H9 (cell line): ENCODE measurements around the gene DNAJB4. TPM values are rescaled to one million over a fixed set of nuclear protein-coding genes. Genes with fewer than 3 reads are reported as not detected.

Experiments used
- DNase-seq: peaks from one replicate; pipeline ENCODE4 v3.0.0-alpha.2; 2017
- H2AFZ ChIP-seq: one replicate; pipeline ENCODE4 v1.6.1; 2013; ENCODE audit warnings: mild to moderate bottlenecking, low read length, control low read depth, moderate library complexity
- H2AK5ac ChIP-seq: 2 replicates; pipeline ENCODE4 v1.6.1; 2013; ENCODE audit warnings: low read length, control low read depth, mixed read lengths; ENCODE audit not compliant: insufficient read length
- H2BK120ac ChIP-seq: one replicate; pipeline ENCODE4 v1.6.1; 2013; ENCODE audit warnings: low read depth, mild to moderate bottlenecking, low read length, control low read depth, inconsistent platforms; ENCODE audit not compliant: poor library complexity, severe bottlenecking
- H2BK12ac ChIP-seq: 2 replicates; pipeline ENCODE4 v1.6.1; 2013; ENCODE audit warnings: low read length, control low read depth, mixed read lengths, low read depth; ENCODE audit not compliant: insufficient read length
- H2BK15ac ChIP-seq: 2 replicates; pipeline ENCODE4 v1.6.1; 2013; ENCODE audit warnings: low read depth, low read length, control low read depth
- H2BK20ac ChIP-seq: one replicate; pipeline ENCODE4 v1.6.1; 2013; ENCODE audit warnings: low read depth, mild to moderate bottlenecking, low read length, control low read depth, inconsistent platforms; ENCODE audit not compliant: poor library complexity, severe bottlenecking
- H2BK5ac ChIP-seq: 2 replicates; pipeline ENCODE4 v1.6.1; 2013; ENCODE audit warnings: low read length, control low read depth, mixed read lengths; ENCODE audit not compliant: insufficient read length
- H3K14ac ChIP-seq: 2 replicates; pipeline ENCODE4 v1.6.1; 2013; ENCODE audit warnings: low read length, control low read depth; ENCODE audit not compliant: insufficient read depth
- H3K18ac ChIP-seq: 2 replicates; pipeline ENCODE4 v1.6.1; 2013; ENCODE audit warnings: low read depth, mild to moderate bottlenecking, mixed read lengths, low read length, control low read depth; ENCODE audit not compliant: insufficient read length
- H3K23ac ChIP-seq: 2 replicates; pipeline ENCODE4 v1.6.1; 2013; ENCODE audit warnings: low read length, control low read depth, mixed read lengths, low read depth; ENCODE audit not compliant: insufficient read length
- H3K23me2 ChIP-seq: 2 replicates; pipeline ENCODE4 v1.6.1; 2013; ENCODE audit warnings: low read depth, mild to moderate bottlenecking, mixed read lengths, low read length, control low read depth; ENCODE audit not compliant: insufficient read length, poor library complexity, severe bottlenecking
- H3K27ac ChIP-seq: 2 replicates; pipeline ENCODE4 v1.5.1; 2013; ENCODE audit warnings: low read length, control low read depth, mixed read lengths, low read depth; ENCODE audit not compliant: insufficient read length
- H3K27me3 ChIP-seq: 2 replicates; pipeline ENCODE4 v1.6.1; 2013; ENCODE audit warnings: low read length, control low read depth, inconsistent platforms; ENCODE audit not compliant: insufficient read depth
- H3K4ac ChIP-seq: 2 replicates; pipeline ENCODE4 v1.6.1; 2013; ENCODE audit warnings: low read depth, mild to moderate bottlenecking, control low read depth, inconsistent platforms, low read length, moderate library complexity
- H3K4me1 ChIP-seq: 2 replicates; pipeline ENCODE4 v1.6.1; 2013; ENCODE audit warnings: low read length, control low read depth, inconsistent platforms; ENCODE audit not compliant: insufficient read depth
- H3K4me2 ChIP-seq: 2 replicates; pipeline ENCODE4 v1.6.1; 2013; ENCODE audit warnings: low read length, control low read depth, mixed read lengths; ENCODE audit not compliant: insufficient read length, insufficient read depth
- H3K56ac ChIP-seq: 2 replicates; pipeline ENCODE4 v1.6.1; 2013; ENCODE audit warnings: low read depth, mild to moderate bottlenecking, mixed read lengths, low read length, control low read depth; ENCODE audit not compliant: insufficient read length
- H3K79me1 ChIP-seq: 2 replicates; pipeline ENCODE4 v1.6.1; 2013; ENCODE audit warnings: low read depth, mild to moderate bottlenecking, moderate library complexity, low read length, control low read depth, inconsistent platforms; ENCODE audit not compliant: insufficient read depth, poor library complexity, severe bottlenecking
- H3K79me2 ChIP-seq: 2 replicates; pipeline ENCODE4 v1.6.1; 2013; ENCODE audit warnings: low read length, control low read depth, inconsistent platforms; ENCODE audit not compliant: insufficient read depth
- H3K9ac ChIP-seq: 2 replicates; pipeline ENCODE4 v1.6.1; 2013; ENCODE audit warnings: low read length, control low read depth, mixed read lengths; ENCODE audit not compliant: insufficient read length; ENCODE audit errors: extremely low read depth
- H3K9me3 ChIP-seq: one replicate; pipeline ENCODE4 v1.6.1; 2013; ENCODE audit warnings: low read depth, low read length, inconsistent platforms; ENCODE audit not compliant: control insufficient read depth
- H3T11ph ChIP-seq: one replicate; pipeline ENCODE4 v1.6.1; 2013; ENCODE audit warnings: mild to moderate bottlenecking, low read length, control low read depth, inconsistent platforms
- H4K20me1 ChIP-seq: one replicate; pipeline ENCODE4 v1.6.1; 2013; ENCODE audit not compliant: control insufficient read depth, insufficient read length, insufficient read depth
- H4K5ac ChIP-seq: 2 replicates; pipeline ENCODE4 v1.6.1; 2013; ENCODE audit warnings: low read depth, mild to moderate bottlenecking, mixed read lengths, low read length, control low read depth; ENCODE audit not compliant: insufficient read length
- H4K8ac ChIP-seq: replicated peaks from 2 replicates; pipeline ENCODE4 v1.6.1; 2013; ENCODE audit warnings: low read length, control low read depth, mixed read lengths, low read depth; ENCODE audit not compliant: insufficient read length
- H4K91ac ChIP-seq: 2 replicates; pipeline ENCODE4 v1.6.1; 2013; ENCODE audit warnings: low read depth, mild to moderate bottlenecking, moderate library complexity, mixed read lengths, low read length, control low read depth; ENCODE audit not compliant: insufficient read length
- H3K27ac Mint-ChIP-seq, 3 experiments: 2 replicates in 2 of 3; 3 replicates in 1 of 3; pipeline ENCODE4 v1.8.0; 2020 to 2021; ENCODE audit warnings: mixed read lengths in 3 of 3, mild to moderate bottlenecking in 1 of 3, moderate library complexity in 1 of 3
- H3K27me3 Mint-ChIP-seq: 2 replicates; pipeline ENCODE4 v1.8.0; 2021; ENCODE audit warnings: low read depth, mild to moderate bottlenecking, moderate library complexity, mixed read lengths
- H3K36me3 Mint-ChIP-seq, 3 experiments: 2 replicates in 2 of 3; 3 replicates in 1 of 3; pipeline ENCODE4 v1.8.0; 2020 to 2021; ENCODE audit warnings: low read depth in 3 of 3, mixed read lengths in 3 of 3; ENCODE audit not compliant: insufficient read depth in 1 of 3
- H3K4me1 Mint-ChIP-seq, 2 experiments: 2 replicates each; pipeline ENCODE4 v1.8.0; 2020; ENCODE audit warnings: mixed read lengths in 2 of 2
- H3K4me3 Mint-ChIP-seq, 2 experiments: 2 replicates in 1 of 2; 3 replicates in 1 of 2; pipeline ENCODE4 v1.8.0; 2020 to 2021; ENCODE audit warnings: mild to moderate bottlenecking in 2 of 2, mixed read lengths in 2 of 2, moderate library complexity in 1 of 2
- H3K9me3 Mint-ChIP-seq, 2 experiments: 2 replicates in 1 of 2; 3 replicates in 1 of 2; pipeline ENCODE4 v1.8.0; 2020; ENCODE audit warnings: mild to moderate bottlenecking in 2 of 2, mixed read lengths in 2 of 2, moderate library complexity in 1 of 2
- WGBS: extraction: QIAGEN DNeasy Blood & Tissue Kit; methylation state at CpG from one replicate; pipeline ENCODE4 v1.1.7; 2013; ENCODE audit warnings: missing lambda C conversion rate, low lambda C conversion rate, mixed read lengths; ENCODE audit not compliant: insufficient read length; ENCODE audit errors: extremely low coverage; 5-methylcytosine and 5-hydroxymethylcytosine counted together
- total RNA-seq: library from RNA; stranded (reverse); gene quantifications from 2 replicates; pipeline ENCODE4 v1.2.1, GENCODE V29; 2021
- TF ChIP-seq, protein P1 (sequence below): fragments of 200-600 bp; sonication (generic); conservative IDR thresholded peaks from 3 replicates; pipeline ENCODE4 v1.8.0; 2021; ENCODE audit warnings: antibody characterized with exemption, mild to moderate bottlenecking

DNAJB4 gene
- total RNA-seq, 1 experiment from 2014 or later: 8.1 TPM

DNA sequence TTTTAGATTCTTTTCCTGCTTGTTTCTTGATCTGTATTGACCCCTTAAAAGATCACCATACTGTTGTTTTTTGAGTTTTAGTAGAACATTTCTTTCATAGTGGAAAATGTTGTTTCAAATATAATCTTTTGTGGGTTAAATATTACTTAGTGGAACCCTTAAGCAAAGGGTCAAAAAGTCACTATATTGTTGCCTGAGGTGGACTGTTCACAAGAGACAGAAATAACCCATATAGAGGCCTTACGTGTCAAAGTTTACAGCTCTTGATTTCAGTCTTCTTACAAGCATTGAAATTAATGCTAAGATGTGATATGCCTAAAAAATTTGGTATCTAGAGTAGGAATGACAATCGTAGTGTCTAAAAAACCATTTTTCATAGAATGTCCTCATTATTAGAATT, 6.3 kb downstream of the DNAJB4 start:
- H3K36me3 Mint-ChIP-seq: peaks cover 2 to 5% (median 5%) of the 10 kb centered on the region in 3 experiments; a peak in 6 of 7 replicates
- H3K9me3 Mint-ChIP-seq: no peaks in the 10 kb centered on the region; a peak in 1 of 5 replicates
- Histone ChIP-seq H3K9me3 (no peaks in the 10 kb centered on the region), H3K23me2 (no peaks in the 10 kb centered on the region), H2AFZ (no peak overlapping the region), H4K20me1 (no peaks in the 10 kb centered on the region), H3K14ac (no peak overlapping the region), H4K91ac (no peak overlapping the region), H3K4me1 (no peaks in the 10 kb centered on the region), H3K79me1 (no peaks in the 10 kb centered on the region), H2BK120ac (no peak overlapping the region), H3K79me2 (no peaks in the 10 kb centered on the region), H2BK15ac (no peak overlapping the region), H2BK20ac (no peak overlapping the region), H3T11ph (no peak overlapping the region), H3K56ac (no peak overlapping the region), H3K27me3 (no peaks in the 10 kb centered on the region), H2BK5ac (no peak overlapping the region), H3K9ac (no peak overlapping the region), H4K8ac (no peak overlapping the region), H3K4ac (no peak overlapping the region), H2AK5ac (no peak overlapping the region), H3K27ac (no peak overlapping the region), H3K23ac (no peak overlapping the region), H2BK12ac (no peak overlapping the region), H3K18ac (no peak overlapping the region), H4K5ac (no peak overlapping the region), H3K4me2 (no peak overlapping the region)
- H3K27ac Mint-ChIP-seq: no peak overlapping the region
- DNase-seq: no peak
- TF ChIP-seq, protein P1, sequence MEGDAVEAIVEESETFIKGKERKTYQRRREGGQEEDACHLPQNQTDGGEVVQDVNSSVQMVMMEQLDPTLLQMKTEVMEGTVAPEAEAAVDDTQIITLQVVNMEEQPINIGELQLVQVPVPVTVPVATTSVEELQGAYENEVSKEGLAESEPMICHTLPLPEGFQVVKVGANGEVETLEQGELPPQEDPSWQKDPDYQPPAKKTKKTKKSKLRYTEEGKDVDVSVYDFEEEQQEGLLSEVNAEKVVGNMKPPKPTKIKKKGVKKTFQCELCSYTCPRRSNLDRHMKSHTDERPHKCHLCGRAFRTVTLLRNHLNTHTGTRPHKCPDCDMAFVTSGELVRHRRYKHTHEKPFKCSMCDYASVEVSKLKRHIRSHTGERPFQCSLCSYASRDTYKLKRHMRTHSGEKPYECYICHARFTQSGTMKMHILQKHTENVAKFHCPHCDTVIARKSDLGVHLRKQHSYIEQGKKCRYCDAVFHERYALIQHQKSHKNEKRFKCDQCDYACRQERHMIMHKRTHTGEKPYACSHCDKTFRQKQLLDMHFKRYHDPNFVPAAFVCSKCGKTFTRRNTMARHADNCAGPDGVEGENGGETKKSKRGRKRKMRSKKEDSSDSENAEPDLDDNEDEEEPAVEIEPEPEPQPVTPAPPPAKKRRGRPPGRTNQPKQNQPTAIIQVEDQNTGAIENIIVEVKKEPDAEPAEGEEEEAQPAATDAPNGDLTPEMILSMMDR: no peak
- no peak overlapping the region for H3K4me3 Mint-ChIP-seq
- no peaks in the 10 kb centered on the region for H3K27me3 Mint-ChIP-seq
- H3K4me1 Mint-ChIP-seq: peaks cover 3 to 10% of the 10 kb centered on the region in 2 experiments
- no CpG with 5 or more reads among the region's 2 CpGs for WGBS
